ENCODE data around the gene PRPF8.

DNA sequence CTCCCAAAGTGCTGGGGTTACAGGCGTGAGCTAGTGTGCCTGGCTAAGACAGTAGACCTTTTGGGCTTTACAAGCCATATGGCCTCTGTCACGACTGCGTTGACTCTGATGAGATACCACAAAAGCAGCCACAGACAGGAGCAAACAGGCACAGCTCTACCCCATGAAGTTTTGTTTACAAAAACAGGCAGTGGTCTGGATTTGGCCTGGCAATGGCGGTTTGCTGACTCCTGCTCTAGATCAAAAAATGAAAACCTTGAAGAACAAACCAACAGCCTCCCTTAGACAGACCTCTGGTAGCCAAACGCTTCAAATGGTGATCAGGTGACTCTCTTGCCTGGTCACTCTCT, 76.7 kb downstream of the PRPF8 start:
- TF ChIP-seq, protein P1, sequence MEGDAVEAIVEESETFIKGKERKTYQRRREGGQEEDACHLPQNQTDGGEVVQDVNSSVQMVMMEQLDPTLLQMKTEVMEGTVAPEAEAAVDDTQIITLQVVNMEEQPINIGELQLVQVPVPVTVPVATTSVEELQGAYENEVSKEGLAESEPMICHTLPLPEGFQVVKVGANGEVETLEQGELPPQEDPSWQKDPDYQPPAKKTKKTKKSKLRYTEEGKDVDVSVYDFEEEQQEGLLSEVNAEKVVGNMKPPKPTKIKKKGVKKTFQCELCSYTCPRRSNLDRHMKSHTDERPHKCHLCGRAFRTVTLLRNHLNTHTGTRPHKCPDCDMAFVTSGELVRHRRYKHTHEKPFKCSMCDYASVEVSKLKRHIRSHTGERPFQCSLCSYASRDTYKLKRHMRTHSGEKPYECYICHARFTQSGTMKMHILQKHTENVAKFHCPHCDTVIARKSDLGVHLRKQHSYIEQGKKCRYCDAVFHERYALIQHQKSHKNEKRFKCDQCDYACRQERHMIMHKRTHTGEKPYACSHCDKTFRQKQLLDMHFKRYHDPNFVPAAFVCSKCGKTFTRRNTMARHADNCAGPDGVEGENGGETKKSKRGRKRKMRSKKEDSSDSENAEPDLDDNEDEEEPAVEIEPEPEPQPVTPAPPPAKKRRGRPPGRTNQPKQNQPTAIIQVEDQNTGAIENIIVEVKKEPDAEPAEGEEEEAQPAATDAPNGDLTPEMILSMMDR (conservative IDR thresholded peaks at IDR 0.05; ENCODE audit: low read depth, low read length) = no peak
- TF ChIP-seq EZH2 (IDR thresholded peaks at IDR 0.05; ENCODE audit: low read length, unreplicated experiment) (no peak), EZH2phosphoT487 (IDR thresholded peaks at IDR 0.05; ENCODE audit: borderline replicate concordance, low read length) (no peak)

All from PC-3 (cell line).